Keratinocyte (primary cell): ENCODE data around the gene SMNDC1. TPM values are rescaled to one million over a fixed set of nuclear protein-coding genes. Genes with fewer than 3 reads are reported as not detected.

Experiments
- DNase-seq: peaks from one replicate; pipeline ENCODE4 v3.0.0-alpha.2; 2011; ENCODE audit warnings: low read depth, missing footprints, low spot score
- FAIRE-seq: peaks from 2 replicates; lab custom pipeline; 2011; peaks lifted over from hg19 to GRCh38; lab: Jason Lieb, UNC
- H2AFZ ChIP-seq: 2 replicates; pipeline ENCODE4 v1.6.0; 2012; ENCODE audit warnings: low read length, control low read depth, inconsistent platforms; ENCODE audit not compliant: control insufficient read depth
- H3K27ac ChIP-seq: 2 replicates; pipeline ENCODE4 v1.5.1; 2011; ENCODE audit warnings: low read length; ENCODE audit not compliant: control insufficient read depth, insufficient read depth
- H3K27me3 ChIP-seq: 3 replicates; pipeline ENCODE4 v1.6.0; 2011; ENCODE audit warnings: low read length; ENCODE audit not compliant: control insufficient read depth, insufficient read depth; ENCODE audit errors: extremely low read depth
- H3K36me3 ChIP-seq, 2 experiments: 2 replicates in 1 of 2; 3 replicates in 1 of 2; pipeline ENCODE4 v1.5.1; 2011; ENCODE audit warnings: low read length in 2 of 2, mild to moderate bottlenecking in 1 of 2; ENCODE audit not compliant: control insufficient read depth in 2 of 2, insufficient read depth in 2 of 2; ENCODE audit errors: extremely low read depth in 1 of 2
- H3K4me1 ChIP-seq: 3 replicates; pipeline ENCODE4 v1.5.1; 2011; ENCODE audit warnings: low read length; ENCODE audit not compliant: control insufficient read depth, insufficient read depth; ENCODE audit errors: extremely low read depth
- H3K4me2 ChIP-seq: 3 replicates; pipeline ENCODE4 v1.6.0; 2011; ENCODE audit warnings: low read depth, low read length; ENCODE audit not compliant: control insufficient read depth, insufficient read depth; ENCODE audit errors: extremely low read depth
- H3K4me3 ChIP-seq, 3 experiments: fragments of 200-600 bp in 1 of 3; sonication (generic) in 1 of 3; 2 replicates in 2 of 3; 3 replicates in 1 of 3; pipeline ENCODE4 v1.5.1; 2011 to 2016; ENCODE audit warnings: low read length in 3 of 3, mild to moderate bottlenecking in 3 of 3, control low read depth in 2 of 3, inconsistent platforms in 1 of 3, low read depth in 1 of 3, mixed read lengths in 1 of 3, mixed run types in 1 of 3, moderate library complexity in 1 of 3; ENCODE audit not compliant: control insufficient read depth in 2 of 3, insufficient read depth in 2 of 3; ENCODE audit errors: extremely low read depth in 1 of 3
- H3K79me2 ChIP-seq: 2 replicates; pipeline ENCODE4 v1.6.0; 2012; ENCODE audit warnings: low read length; ENCODE audit not compliant: control insufficient read depth, insufficient read depth
- H3K9ac ChIP-seq: 3 replicates; pipeline ENCODE4 v1.6.0; 2011; ENCODE audit warnings: low read length; ENCODE audit not compliant: control insufficient read depth, insufficient read depth; ENCODE audit errors: extremely low read depth
- H3K9me1 ChIP-seq: 3 replicates; pipeline ENCODE4 v1.6.0; 2011; ENCODE audit warnings: low read length; ENCODE audit not compliant: control insufficient read depth, insufficient read depth; ENCODE audit errors: extremely low read depth
- H3K9me3 ChIP-seq: 2 replicates; pipeline ENCODE4 v1.5.1; 2012; ENCODE audit warnings: low read depth, low read length; ENCODE audit not compliant: control insufficient read depth
- H4K20me1 ChIP-seq: 3 replicates; pipeline ENCODE4 v1.6.0; 2011; ENCODE audit warnings: low read length; ENCODE audit not compliant: control insufficient read depth, insufficient read depth; ENCODE audit errors: extremely low read depth
- EZH2 ChIP-seq: IDR thresholded peaks from one replicate; pipeline ENCODE4 v1.6.1; 2012; ENCODE audit warnings: inconsistent platforms, mild to moderate bottlenecking, low read length, moderate library complexity
- dilution Hi-C: fragments of 300-500 bp; cut with MboI; formaldehyde crosslinking; loops from one replicate; pipeline ENCODE4 v1.7.0; 2020; ENCODE audit warnings: low sequenced_read_pairs; ENCODE audit not compliant: extremely low pct_ligation_motif_present
- polyA plus RNA-seq, 5 experiments: library from polyadenylated mRNA; depleted of rRNA in 3 of 5; stranded (reverse) in 3 of 5; stranded (forward) in 1 of 5; unstranded in 1 of 5; fragments of >200 nt; gene quantifications; 1 replicate in 1 of 5; 2 replicates in 3 of 5; 3 replicates in 1 of 5; pipeline versions ENCODE4 v1.2.1 to v1.2.3, GENCODE V29; 2011 to 2012; ENCODE audit warnings: missing spikeins in 2 of 5, low read depth in 1 of 5, low replicate concordance in 1 of 5
- TF ChIP-seq, protein P1 (sequence below), 3 experiments: IDR thresholded peaks in 1 of 3; conservative IDR thresholded peaks in 1 of 3; optimal IDR thresholded peaks in 1 of 3; 2 replicates in 2 of 3; 3 replicates in 1 of 3; pipeline versions ENCODE3 to v1.5.1; 2011; ENCODE audit warnings: low read length in 3 of 3, mild to moderate bottlenecking in 3 of 3, moderate library complexity in 2 of 3, control low read depth in 1 of 3, inconsistent platforms in 1 of 3; ENCODE audit not compliant: insufficient read depth in 2 of 3; ENCODE audit errors: extremely low read depth in 1 of 3

SMNDC1 gene
- polyA plus RNA-seq, 1 donor (not counting 4 experiments of a cell fraction or from before 2014, with no cell fraction given) = 19.8 TPM

DNA sequence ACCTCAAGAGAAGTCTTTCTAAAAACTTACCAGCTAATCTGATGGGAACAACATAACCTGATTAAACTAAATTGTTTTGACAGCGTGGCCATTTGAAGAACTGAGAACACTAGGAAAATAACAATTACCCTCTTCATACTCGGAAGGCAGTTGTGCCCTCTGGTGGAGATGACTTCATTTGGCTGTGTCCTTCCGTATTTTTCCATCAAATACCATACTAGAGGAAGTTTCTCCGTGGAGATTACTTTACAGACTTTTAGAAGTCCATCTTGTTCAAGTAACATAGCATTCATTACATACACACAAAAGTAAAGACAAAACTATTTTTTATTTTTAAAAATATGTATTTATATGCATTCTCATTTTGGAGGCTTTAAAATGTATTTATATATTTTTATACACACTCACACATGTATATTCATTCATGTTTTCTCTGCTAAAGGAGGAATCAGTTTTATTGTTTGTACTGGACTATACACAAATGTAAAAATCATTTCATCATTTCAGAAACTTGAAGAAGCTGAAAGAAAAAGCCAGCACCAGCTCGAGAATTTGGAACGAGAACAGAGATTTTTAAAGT lies 25.2 kb downstream of the SMNDC1 start:
- H2AFZ ChIP-seq = peak overlapping the region; percentile 78
- peak; percentile 96 for FAIRE-seq

DNA sequence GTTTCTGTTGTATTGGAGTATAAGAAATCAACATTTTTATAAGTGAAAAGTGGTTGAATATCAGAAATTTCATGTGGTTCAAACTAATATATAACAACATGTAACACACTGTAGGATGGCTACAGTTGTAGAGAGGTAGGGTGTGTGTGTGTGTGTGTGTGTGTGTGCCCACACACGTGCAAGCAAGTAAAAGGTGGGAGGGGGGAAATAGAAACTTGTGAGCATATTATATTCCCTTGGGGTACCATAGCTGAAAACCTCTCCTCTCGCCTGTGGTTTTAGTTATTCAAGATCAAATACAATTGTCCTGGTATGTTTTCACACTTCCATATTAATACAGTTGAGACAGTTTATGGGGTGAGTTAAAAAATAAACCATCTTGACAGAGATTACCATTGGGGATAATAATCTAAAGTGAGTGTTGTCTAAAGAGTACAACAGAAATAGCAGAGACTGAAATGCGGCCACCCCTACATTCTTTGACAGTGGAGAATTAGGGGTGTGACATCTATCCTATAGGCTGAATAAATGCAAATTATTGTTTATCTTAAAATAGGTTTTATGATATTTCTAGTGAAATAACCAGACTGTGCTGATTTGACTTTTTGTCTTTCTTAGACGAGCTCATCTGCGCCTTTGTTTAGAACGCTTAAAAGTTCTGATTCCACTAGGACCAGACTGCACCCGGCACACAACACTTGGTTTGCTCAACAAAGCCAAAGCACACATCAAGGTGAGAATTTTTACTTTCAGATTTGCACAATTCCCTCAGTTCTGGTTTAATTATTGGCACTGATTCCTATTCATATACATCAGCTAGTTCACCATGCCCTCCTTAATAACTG lies 25.9 kb downstream of the SMNDC1 start:
- Histone ChIP-seq H3K9me3 (no peaks in the 10 kb centered on the region), H2AFZ (peak overlapping the region; percentile 78), H3K4me2 (no peak overlapping the region), H3K9ac (no peak overlapping the region), H3K79me2 (no peaks in the 10 kb centered on the region), H4K20me1 (no peaks in the 10 kb centered on the region), H3K27me3 (no peaks in the 10 kb centered on the region), H3K4me3 (no peak overlapping the region), H3K9me1 (no peaks in the 10 kb centered on the region), H3K27ac (no peak overlapping the region), H3K36me3 (no peaks in the 10 kb centered on the region), H3K4me1 (no peaks in the 10 kb centered on the region)
- no peak for TF ChIP-seq EZH2
- TF ChIP-seq, protein P1, sequence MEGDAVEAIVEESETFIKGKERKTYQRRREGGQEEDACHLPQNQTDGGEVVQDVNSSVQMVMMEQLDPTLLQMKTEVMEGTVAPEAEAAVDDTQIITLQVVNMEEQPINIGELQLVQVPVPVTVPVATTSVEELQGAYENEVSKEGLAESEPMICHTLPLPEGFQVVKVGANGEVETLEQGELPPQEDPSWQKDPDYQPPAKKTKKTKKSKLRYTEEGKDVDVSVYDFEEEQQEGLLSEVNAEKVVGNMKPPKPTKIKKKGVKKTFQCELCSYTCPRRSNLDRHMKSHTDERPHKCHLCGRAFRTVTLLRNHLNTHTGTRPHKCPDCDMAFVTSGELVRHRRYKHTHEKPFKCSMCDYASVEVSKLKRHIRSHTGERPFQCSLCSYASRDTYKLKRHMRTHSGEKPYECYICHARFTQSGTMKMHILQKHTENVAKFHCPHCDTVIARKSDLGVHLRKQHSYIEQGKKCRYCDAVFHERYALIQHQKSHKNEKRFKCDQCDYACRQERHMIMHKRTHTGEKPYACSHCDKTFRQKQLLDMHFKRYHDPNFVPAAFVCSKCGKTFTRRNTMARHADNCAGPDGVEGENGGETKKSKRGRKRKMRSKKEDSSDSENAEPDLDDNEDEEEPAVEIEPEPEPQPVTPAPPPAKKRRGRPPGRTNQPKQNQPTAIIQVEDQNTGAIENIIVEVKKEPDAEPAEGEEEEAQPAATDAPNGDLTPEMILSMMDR (optimal IDR thresholded peaks at IDR 0.05 in 1 of 3, IDR thresholded peaks at IDR 0.05 in 1 of 3, conservative IDR thresholded peaks at IDR 0.05 in 1 of 3; ENCODE audit: extremely low read depth in 1 of 3, insufficient read depth in 2 of 3, low read length in 3 of 3) = no peak
- FAIRE-seq (no peak), DNase-seq (no peak)
- dilution Hi-C loops = loop anchor here (25.0 kb wide), 1 partner anchor 141 kb away; no protein-coding TSS in a partner anchor

More for the DNA sequence above, 25.2 kb downstream of the SMNDC1 start:
- Histone ChIP-seq H3K4me3 (no peak overlapping the region), H3K4me1 (no peaks in the 10 kb centered on the region), H3K27me3 (no peaks in the 10 kb centered on the region), H3K79me2 (no peaks in the 10 kb centered on the region), H3K9ac (no peak overlapping the region), H3K9me1 (no peaks in the 10 kb centered on the region), H3K9me3 (no peaks in the 10 kb centered on the region), H3K27ac (no peak overlapping the region), H4K20me1 (no peaks in the 10 kb centered on the region), H3K36me3 (no peaks in the 10 kb centered on the region), H3K4me2 (no peak overlapping the region)
- dilution Hi-C loops = loop anchor here (25.0 kb wide), 1 partner anchor 142 kb away; no protein-coding TSS in a partner anchor
- TF ChIP-seq EZH2 = no peak
- TF ChIP-seq, protein P1 (optimal IDR thresholded peaks at IDR 0.05 in 1 of 3, IDR thresholded peaks at IDR 0.05 in 1 of 3, conservative IDR thresholded peaks at IDR 0.05 in 1 of 3; ENCODE audit: extremely low read depth in 1 of 3, insufficient read depth in 2 of 3, low read length in 3 of 3) = peak; percentile 55 to 76 (median 64)
- no peak for DNase-seq
